NCI-H187 treated with DMSO at 0.1 percent for 48 hours (cell line): Measurements from ENCODE around the gene TET2.
A peak's percentile ranks its signal among the peaks of the same experiment; 100 is the strongest.

ENCODE experiments used
- DNase-seq: peaks from one replicate; lab custom pipeline; 2025; lab: John Stamatoyannopoulos, UW

Gene TET2

GRCh38 chr4:105184316-105184980, 37.8 kb downstream of the TET2 start:
- no peak for DNase-seq

- DNase-seq, result no peak
These were observed 40.1 kb downstream of the TET2 start for GRCh38 chr4:105186701-105187161.

GRCh38 chr4:105189855-105190650, 43.4 kb downstream of the TET2 start:
- DNase-seq, result no peak

- peak; percentile 68 for DNase-seq
These were observed 45.0 kb downstream of the TET2 start for GRCh38 chr4:105191621-105192210.

GRCh38 chr4:105192474-105192873, 45.8 kb downstream of the TET2 start:
- DNase-seq, result no peak

- no peak for DNase-seq
These were observed 46.2 kb downstream of the TET2 start for GRCh38 chr4:105192910-105193309.

- DNase-seq, result no peak
These were observed 46.9 kb downstream of the TET2 start for GRCh38 chr4:105193536-105193935.

- DNase-seq, result no peak
These were observed 47.9 kb downstream of the TET2 start for GRCh38 chr4:105194328-105195231.

- DNase-seq, result no peak
These were observed 50.0 kb downstream of the TET2 start for GRCh38 chr4:105196523-105197145.

GRCh38 chr4:105197777-105198176, 51.1 kb downstream of the TET2 start:
- DNase-seq, result no peak

- DNase-seq, result no peak
These were observed 51.9 kb downstream of the TET2 start for GRCh38 chr4:105198541-105198940.

- DNase-seq, result no peak
These were observed 59.5 kb downstream of the TET2 start for GRCh38 chr4:105206214-105206613.

- no peak for DNase-seq
These were observed 60.7 kb downstream of the TET2 start for GRCh38 chr4:105207386-105207785.

GRCh38 chr4:105208561-105208960, 61.9 kb downstream of the TET2 start:
- no peak for DNase-seq

- DNase-seq, result no peak
These were observed 64.2 kb downstream of the TET2 start for GRCh38 chr4:105210916-105211315.

- no peak for DNase-seq
These were observed 69.1 kb downstream of the TET2 start for GRCh38 chr4:105215609-105216313.

- DNase-seq, result no peak
These were observed 78.8 kb downstream of the TET2 start for GRCh38 chr4:105225500-105225899.

- DNase-seq, result no peak
These were observed 80.4 kb downstream of the TET2 start for GRCh38 chr4:105227054-105227453.

GRCh38 chr4:105230287-105230686, 83.6 kb downstream of the TET2 start:
- no peak for DNase-seq

- DNase-seq, result no peak
These were observed 85.7 kb downstream of the TET2 start for GRCh38 chr4:105232374-105232773.

- no peak for DNase-seq
These were observed 87.9 kb downstream of the TET2 start for GRCh38 chr4:105234582-105234981.
